HepG2 (cell line): ENCODE data around the gene MLX. TPM values are rescaled to one million over a fixed set of nuclear protein-coding genes. Genes with fewer than 3 reads are reported as not detected.

Experiments
- ATF1 ChIP-seq: IDR thresholded peaks from 2 replicates; pipeline ENCODE4 v1.6.1; 2016; ENCODE audit warnings: mild to moderate bottlenecking, control low read depth
- CBX2 ChIP-seq, 2 experiments: fragments of 200-600 bp in 1 of 2; sonication (generic); formaldehyde crosslinking in 1 of 2; IDR thresholded peaks; 2 replicates each; pipeline versions ENCODE4 v1.7.0 to v1.8.1; 2018 to 2022; ENCODE audit warnings: low read depth in 2 of 2, low read length in 1 of 2, mild to moderate bottlenecking in 1 of 2, missing genetic modification reagents in 1 of 2
- DR1 ChIP-seq: sonication (generic); formaldehyde crosslinking; IDR thresholded peaks from 2 replicates; pipeline ENCODE4 v1.8.0; 2021; ENCODE audit warnings: mild to moderate bottlenecking, missing genetic modification reagents, inconsistent platforms
- SALL1 ChIP-seq: sonication (generic); formaldehyde crosslinking; IDR thresholded peaks from 2 replicates; pipeline ENCODE4 v1.8.0; 2022; ENCODE audit warnings: mild to moderate bottlenecking, missing genetic modification reagents
- ZNF431 ChIP-seq: sonication (generic); formaldehyde crosslinking; IDR thresholded peaks from 2 replicates; pipeline ENCODE4 v1.9.0; 2022; ENCODE audit warnings: missing genetic modification reagents, low read depth, mild to moderate bottlenecking, borderline replicate concordance
- ZNF552 ChIP-seq: sonication (generic); formaldehyde crosslinking; IDR thresholded peaks from 2 replicates; pipeline ENCODE4 v1.9.0; 2022; ENCODE audit warnings: missing genetic modification reagents, mild to moderate bottlenecking, borderline replicate concordance
- polyA plus RNA-seq, 8 experiments: library from polyadenylated mRNA; depleted of rRNA in 3 of 8; stranded (reverse) in 7 of 8; unstranded in 1 of 8; fragments of >200 nt; fragmentation: Illumina TruSeq in 4 of 8; extraction: Trizol in 4 of 8; gene quantifications; 2 replicates each; pipeline versions ENCODE4 v1.2.1 to v1.2.3, GENCODE V29; 2011 to 2016; ENCODE audit warnings: low read depth in 4 of 8, missing spikeins in 1 of 8, mixed read lengths in 1 of 8; ENCODE audit not compliant: insufficient read depth in 1 of 8
- total RNA-seq, 5 experiments: library from RNA; depleted of rRNA; stranded (reverse); fragments of >200 nt; fragmentation: Illumina TruSeq; extraction: Trizol; gene quantifications; 2 replicates each; pipeline ENCODE4 v1.2.3, GENCODE V29; 2016; ENCODE audit warnings: low read depth in 1 of 5
- TF ChIP-seq, protein P1 (sequence below): IDR thresholded peaks from 2 replicates; pipeline ENCODE4 v1.6.1; 2016; ENCODE audit warnings: low read depth, borderline replicate concordance
- TF ChIP-seq, protein P2 (sequence below): sonication (generic); formaldehyde crosslinking; IDR thresholded peaks from 2 replicates; pipeline ENCODE4 v1.5.1; 2020; ENCODE audit warnings: mild to moderate bottlenecking, moderate library complexity, missing genetic modification reagents
- TF ChIP-seq, protein P3 (sequence below): sonication (generic); formaldehyde crosslinking; IDR thresholded peaks from 2 replicates; pipeline ENCODE4 v1.4.0; 2020; ENCODE audit warnings: mild to moderate bottlenecking, missing genetic modification reagents
- TF ChIP-seq, protein P4 (sequence below): sonication (generic); formaldehyde crosslinking; IDR thresholded peaks from 2 replicates; pipeline ENCODE4 v1.5.1; 2020; ENCODE audit warnings: mild to moderate bottlenecking, missing genetic modification reagents, moderate library complexity
- TF ChIP-seq, protein P5 (sequence below): sonication (generic); formaldehyde crosslinking; IDR thresholded peaks from 2 replicates; pipeline ENCODE4 v1.8.0; 2022; ENCODE audit warnings: mild to moderate bottlenecking, missing genetic modification reagents, moderate library complexity

MLX gene
- total and polyA plus RNA-seq, 2 of the 13 experiments (the other 11 are each of a cell fraction or from before 2014, with no cell fraction given) = 38.9 to 74.4 TPM

DNA sequence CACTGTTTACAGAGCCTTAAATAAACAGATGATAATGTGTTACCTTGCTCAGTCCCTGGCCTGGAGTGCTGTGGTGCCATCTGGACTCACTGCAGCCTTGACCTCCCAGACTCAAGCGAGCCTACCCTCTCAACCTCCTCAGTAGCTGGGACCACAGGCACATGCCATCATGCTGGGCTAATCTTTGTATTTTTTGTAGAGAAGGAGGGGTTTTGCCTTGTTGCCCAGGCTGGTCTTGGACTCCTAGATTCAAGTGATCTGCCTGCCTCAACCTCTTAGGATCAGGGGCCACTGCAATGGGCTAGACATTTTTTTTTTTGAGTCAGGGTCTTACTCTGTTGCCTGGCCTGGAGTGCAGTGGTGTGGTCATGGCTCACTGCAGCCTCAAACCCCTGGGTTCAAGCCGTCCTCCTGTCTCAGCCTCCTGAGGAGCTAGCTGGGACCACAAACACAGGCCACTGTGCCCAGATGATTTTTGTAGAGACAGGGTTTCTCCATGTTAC is 35.9 kb upstream of the MLX start (continued):
- TF ChIP-seq SALL1 (CRISPR knock-in tag) (peak; percentile 98), ZNF431 (CRISPR knock-in tag) (0 out of 2 replicates have a peak, but pooled peaks have one; percentile 85), ZNF552 (CRISPR knock-in tag) (0 out of 2 replicates have a peak, but pooled peaks have one; percentile 55), ATF1 (CRISPR knock-in tag) (no peak; the same call in 1 of the 2 replicates), DR1 (CRISPR knock-in tag) (no peak), CBX2 (IDR thresholded peaks at IDR 0.05; ENCODE audit: low read depth, low read length) (no peak), CBX2 (CRISPR knock-in tag; IDR thresholded peaks at IDR 0.05; ENCODE audit: low read depth) (0 out of 2 replicates have a peak, but pooled peaks have one; percentile 22)
- TF ChIP-seq, protein P1, sequence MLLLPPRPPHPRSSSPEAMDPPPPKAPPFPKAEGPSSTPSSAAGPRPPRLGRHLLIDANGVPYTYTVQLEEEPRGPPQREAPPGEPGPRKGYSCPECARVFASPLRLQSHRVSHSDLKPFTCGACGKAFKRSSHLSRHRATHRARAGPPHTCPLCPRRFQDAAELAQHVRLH (CRISPR knock-in tag) = peak; percentile 91; the same call in 1 of the 2 replicates
- TF ChIP-seq, protein P2, sequence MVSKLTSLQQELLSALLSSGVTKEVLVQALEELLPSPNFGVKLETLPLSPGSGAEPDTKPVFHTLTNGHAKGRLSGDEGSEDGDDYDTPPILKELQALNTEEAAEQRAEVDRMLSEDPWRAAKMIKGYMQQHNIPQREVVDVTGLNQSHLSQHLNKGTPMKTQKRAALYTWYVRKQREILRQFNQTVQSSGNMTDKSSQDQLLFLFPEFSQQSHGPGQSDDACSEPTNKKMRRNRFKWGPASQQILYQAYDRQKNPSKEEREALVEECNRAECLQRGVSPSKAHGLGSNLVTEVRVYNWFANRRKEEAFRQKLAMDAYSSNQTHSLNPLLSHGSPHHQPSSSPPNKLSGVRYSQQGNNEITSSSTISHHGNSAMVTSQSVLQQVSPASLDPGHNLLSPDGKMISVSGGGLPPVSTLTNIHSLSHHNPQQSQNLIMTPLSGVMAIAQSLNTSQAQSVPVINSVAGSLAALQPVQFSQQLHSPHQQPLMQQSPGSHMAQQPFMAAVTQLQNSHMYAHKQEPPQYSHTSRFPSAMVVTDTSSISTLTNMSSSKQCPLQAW = peak; percentile 71
- TF ChIP-seq, protein P3, sequence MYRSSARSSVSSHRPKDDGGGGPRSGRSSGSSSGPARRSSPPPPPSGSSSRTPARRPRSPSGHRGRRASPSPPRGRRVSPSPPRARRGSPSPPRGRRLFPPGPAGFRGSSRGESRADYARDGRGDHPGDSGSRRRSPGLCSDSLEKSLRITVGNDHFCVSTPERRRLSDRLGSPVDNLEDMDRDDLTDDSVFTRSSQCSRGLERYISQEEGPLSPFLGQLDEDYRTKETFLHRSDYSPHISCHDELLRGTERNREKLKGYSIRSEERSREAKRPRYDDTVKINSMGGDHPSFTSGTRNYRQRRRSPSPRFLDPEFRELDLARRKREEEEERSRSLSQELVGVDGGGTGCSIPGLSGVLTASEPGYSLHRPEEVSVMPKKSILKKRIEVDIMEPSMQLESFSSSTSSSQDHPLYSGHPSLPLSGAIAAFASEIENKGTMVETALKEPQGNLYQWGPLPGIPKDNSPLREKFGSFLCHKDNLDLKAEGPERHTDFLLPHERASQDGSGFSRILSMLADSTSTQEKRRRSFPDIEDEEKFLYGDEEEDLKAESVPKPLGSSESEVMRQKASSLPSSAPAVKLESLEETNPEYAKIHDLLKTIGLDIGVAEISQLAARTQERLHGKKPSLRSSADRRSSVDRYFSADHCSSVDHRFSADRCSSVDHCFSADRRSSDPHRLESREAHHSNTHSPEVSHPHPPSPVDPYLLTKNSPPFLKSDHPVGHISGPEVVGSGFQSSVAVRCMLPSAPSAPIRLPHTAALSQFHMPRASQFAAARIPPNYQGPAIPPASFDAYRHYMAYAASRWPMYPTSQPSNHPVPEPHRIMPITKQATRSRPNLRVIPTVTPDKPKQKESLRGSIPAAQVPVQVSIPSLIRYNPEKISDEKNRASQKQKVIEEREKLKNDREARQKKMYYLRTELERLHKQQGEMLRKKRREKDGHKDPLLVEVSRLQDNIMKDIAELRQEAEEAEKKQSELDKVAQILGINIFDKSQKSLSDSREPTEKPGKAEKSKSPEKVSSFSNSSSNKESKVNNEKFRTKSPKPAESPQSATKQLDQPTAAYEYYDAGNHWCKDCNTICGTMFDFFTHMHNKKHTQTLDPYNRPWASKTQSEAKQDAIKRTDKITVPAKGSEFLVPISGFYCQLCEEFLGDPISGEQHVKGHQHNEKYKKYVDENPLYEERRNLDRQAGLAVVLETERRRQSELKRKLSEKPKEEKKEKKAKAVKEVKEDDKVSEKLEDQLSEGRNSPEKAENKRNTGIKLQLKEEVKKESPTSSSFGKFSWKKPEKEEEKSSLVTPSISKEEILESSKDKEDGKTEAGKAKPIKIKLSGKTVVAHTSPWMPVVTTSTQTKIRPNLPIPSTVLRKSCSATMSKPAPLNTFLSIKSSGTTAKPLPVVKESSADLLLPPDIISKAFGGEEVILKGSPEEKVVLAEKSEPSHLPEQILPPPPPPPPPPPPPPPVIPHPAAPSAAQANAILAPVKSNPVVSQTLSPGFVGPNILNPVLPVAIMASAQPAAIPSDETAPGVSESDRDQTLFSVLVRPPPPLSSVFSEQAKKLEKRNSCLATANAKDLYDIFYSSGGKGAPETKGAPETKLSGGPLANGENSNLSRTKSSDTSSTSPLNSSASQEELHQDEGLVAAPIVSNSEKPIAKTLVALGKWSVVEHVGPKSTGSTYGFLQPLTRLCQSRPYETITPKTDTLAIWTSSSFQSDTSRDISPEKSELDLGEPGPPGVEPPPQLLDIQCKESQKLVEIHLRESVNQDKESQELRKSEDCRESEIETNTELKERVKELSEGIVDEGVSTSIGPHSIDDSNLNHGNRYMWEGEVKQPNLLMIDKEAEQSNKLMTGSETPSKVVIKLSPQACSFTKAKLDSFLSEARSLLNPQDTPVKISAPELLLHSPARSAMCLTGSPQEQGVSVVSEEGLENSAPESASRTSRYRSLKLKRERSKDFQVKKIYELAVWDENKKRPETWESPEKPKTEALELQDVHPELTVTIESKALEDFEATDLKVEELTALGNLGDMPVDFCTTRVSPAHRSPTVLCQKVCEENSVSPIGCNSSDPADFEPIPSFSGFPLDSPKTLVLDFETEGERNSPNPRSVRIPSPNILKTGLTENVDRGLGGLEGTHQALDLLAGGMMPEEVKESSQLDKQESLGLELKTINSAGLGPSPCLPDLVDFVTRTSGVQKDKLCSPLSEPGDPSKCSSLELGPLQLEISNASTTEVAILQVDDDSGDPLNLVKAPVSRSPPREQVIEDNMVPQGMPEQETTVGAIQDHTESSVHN = 0 out of 2 replicates have a peak, but pooled peaks have one; percentile 66
- TF ChIP-seq, protein P4, sequence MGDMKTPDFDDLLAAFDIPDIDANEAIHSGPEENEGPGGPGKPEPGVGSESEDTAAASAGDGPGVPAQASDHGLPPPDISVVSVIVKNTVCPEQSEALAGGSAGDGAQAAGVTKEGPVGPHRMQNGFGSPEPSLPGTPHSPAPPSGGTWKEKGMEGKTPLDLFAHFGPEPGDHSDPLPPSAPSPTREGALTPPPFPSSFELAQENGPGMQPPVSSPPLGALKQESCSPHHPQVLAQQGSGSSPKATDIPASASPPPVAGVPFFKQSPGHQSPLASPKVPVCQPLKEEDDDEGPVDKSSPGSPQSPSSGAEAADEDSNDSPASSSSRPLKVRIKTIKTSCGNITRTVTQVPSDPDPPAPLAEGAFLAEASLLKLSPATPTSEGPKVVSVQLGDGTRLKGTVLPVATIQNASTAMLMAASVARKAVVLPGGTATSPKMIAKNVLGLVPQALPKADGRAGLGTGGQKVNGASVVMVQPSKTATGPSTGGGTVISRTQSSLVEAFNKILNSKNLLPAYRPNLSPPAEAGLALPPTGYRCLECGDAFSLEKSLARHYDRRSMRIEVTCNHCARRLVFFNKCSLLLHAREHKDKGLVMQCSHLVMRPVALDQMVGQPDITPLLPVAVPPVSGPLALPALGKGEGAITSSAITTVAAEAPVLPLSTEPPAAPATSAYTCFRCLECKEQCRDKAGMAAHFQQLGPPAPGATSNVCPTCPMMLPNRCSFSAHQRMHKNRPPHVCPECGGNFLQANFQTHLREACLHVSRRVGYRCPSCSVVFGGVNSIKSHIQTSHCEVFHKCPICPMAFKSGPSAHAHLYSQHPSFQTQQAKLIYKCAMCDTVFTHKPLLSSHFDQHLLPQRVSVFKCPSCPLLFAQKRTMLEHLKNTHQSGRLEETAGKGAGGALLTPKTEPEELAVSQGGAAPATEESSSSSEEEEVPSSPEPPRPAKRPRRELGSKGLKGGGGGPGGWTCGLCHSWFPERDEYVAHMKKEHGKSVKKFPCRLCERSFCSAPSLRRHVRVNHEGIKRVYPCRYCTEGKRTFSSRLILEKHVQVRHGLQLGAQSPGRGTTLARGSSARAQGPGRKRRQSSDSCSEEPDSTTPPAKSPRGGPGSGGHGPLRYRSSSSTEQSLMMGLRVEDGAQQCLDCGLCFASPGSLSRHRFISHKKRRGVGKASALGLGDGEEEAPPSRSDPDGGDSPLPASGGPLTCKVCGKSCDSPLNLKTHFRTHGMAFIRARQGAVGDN (CRISPR knock-in tag) = peak; percentile 77; the same call in 1 of the 2 replicates
- TF ChIP-seq, protein P5, sequence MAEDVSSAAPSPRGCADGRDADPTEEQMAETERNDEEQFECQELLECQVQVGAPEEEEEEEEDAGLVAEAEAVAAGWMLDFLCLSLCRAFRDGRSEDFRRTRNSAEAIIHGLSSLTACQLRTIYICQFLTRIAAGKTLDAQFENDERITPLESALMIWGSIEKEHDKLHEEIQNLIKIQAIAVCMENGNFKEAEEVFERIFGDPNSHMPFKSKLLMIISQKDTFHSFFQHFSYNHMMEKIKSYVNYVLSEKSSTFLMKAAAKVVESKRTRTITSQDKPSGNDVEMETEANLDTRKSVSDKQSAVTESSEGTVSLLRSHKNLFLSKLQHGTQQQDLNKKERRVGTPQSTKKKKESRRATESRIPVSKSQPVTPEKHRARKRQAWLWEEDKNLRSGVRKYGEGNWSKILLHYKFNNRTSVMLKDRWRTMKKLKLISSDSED (CRISPR knock-in tag) = 0 out of 2 replicates have a peak, but pooled peaks have one; percentile 38
